ENCODE measurements around the gene RTN1.

GRCh38 chr14:59698793-59699192 lies 171.8 kb downstream of the RTN1 start:
- TF ChIP-seq POLR2A (IDR thresholded peaks at IDR 0.05; ENCODE audit: low read length) (no peak), GATA1 (IDR thresholded peaks at IDR 0.05; ENCODE audit: low read depth, low read length) (no peak)

All from erythroblast (primary cell).